HUES6 (cell line): ENCODE data around the gene GNB2.

ENCODE experiments used
- H3K27ac ChIP-seq: 2 replicates; pipeline ENCODE4 v1.7.0; 2013; ENCODE audit warnings: low read depth, mild to moderate bottlenecking, low read length, inconsistent platforms
- H3K27me3 ChIP-seq: 2 replicates; pipeline ENCODE4 v1.6.1; 2013; ENCODE audit warnings: low read length; ENCODE audit not compliant: control insufficient read depth, insufficient read depth
- H3K36me3 ChIP-seq: 2 replicates; pipeline ENCODE4 v1.6.1; 2013; ENCODE audit warnings: low read length; ENCODE audit not compliant: control insufficient read depth, insufficient read depth
- H3K4me1 ChIP-seq: 2 replicates; pipeline ENCODE4 v1.6.1; 2013; ENCODE audit warnings: low read length; ENCODE audit not compliant: control insufficient read depth, insufficient read depth
- H3K4me3 ChIP-seq: 2 replicates; pipeline ENCODE4 v1.5.1; 2013; ENCODE audit warnings: low read depth, low read length
- H3K9ac ChIP-seq: one replicate; pipeline ENCODE4 v1.6.1; 2013; ENCODE audit warnings: mild to moderate bottlenecking, low read length
- H3K9me3 ChIP-seq: 2 replicates; pipeline ENCODE4 v1.6.1; 2013; ENCODE audit warnings: low read depth, low read length; ENCODE audit not compliant: control insufficient read depth, insufficient read depth

GNB2 gene

GRCh38 chr7:100676501-100677306 lies 3.2 kb downstream of the GNB2 start:
- Histone ChIP-seq H3K27ac (no peak overlapping the region), H3K4me3 (peak overlapping the region; percentile 65; the same call in 1 of the 2 replicates), H3K36me3 (peaks cover 47% of the 10 kb centered on the region)

GRCh38 chr7:100677308-100678267 lies 4.0 kb downstream of the GNB2 start:
- Histone ChIP-seq H3K27ac (no peak overlapping the region), H3K9me3 (no peaks in the 10 kb centered on the region), H3K27me3 (peaks cover 2% of the 10 kb centered on the region; the same call in 1 of the 2 replicates), H3K36me3 (peaks cover 55% of the 10 kb centered on the region), H3K4me3 (no peak overlapping the region), H3K9ac (no peak overlapping the region), H3K4me1 (peaks cover 18% of the 10 kb centered on the region)

More at GRCh38 chr7:100676501-100677306, 3.2 kb downstream of the GNB2 start:
- H3K9ac ChIP-seq: no peak overlapping the region
- H3K27me3 ChIP-seq: peaks cover 8% of the 10 kb centered on the region; the same call in 1 of the 2 replicates
- no peaks in the 10 kb centered on the region for H3K9me3 ChIP-seq
- peaks cover 9% of the 10 kb centered on the region; the same call in 1 of the 2 replicates for H3K4me1 ChIP-seq

- H3K9me3 ChIP-seq: no peaks in the 10 kb centered on the region
- H3K4me1 ChIP-seq: peaks cover 19% of the 10 kb centered on the region
- H3K9ac ChIP-seq: no peak overlapping the region
- H3K36me3 ChIP-seq: peaks cover 64% of the 10 kb centered on the region
- no peak overlapping the region for H3K27ac ChIP-seq
- no peaks in the 10 kb centered on the region for H3K27me3 ChIP-seq
- no peak overlapping the region for H3K4me3 ChIP-seq
Measured at GRCh38 chr7:100678291-100678984, 4.9 kb downstream of the GNB2 start.

GRCh38 chr7:100679129-100679926 lies 5.8 kb downstream of the GNB2 start:
- H3K27me3 ChIP-seq: no peaks in the 10 kb centered on the region
- H3K4me3 ChIP-seq: no peak overlapping the region
- peaks cover 73% of the 10 kb centered on the region for H3K36me3 ChIP-seq
- H3K27ac ChIP-seq: no peak overlapping the region
- H3K9ac ChIP-seq: no peak overlapping the region
- H3K4me1 ChIP-seq: peaks cover 19% of the 10 kb centered on the region
- H3K9me3 ChIP-seq: no peaks in the 10 kb centered on the region

GRCh38 chr7:100679927-100680575 lies 6.5 kb downstream of the GNB2 start:
- Histone ChIP-seq H3K27ac (no peak overlapping the region), H3K27me3 (no peaks in the 10 kb centered on the region), H3K9ac (no peak overlapping the region), H3K4me3 (no peak overlapping the region), H3K4me1 (peaks cover 19% of the 10 kb centered on the region), H3K36me3 (peaks cover 80% of the 10 kb centered on the region), H3K9me3 (no peaks in the 10 kb centered on the region)

- Histone ChIP-seq H3K9me3 (no peaks in the 10 kb centered on the region), H3K27ac (no peak overlapping the region), H3K36me3 (peaks cover 87% of the 10 kb centered on the region), H3K9ac (no peak overlapping the region), H3K27me3 (no peaks in the 10 kb centered on the region), H3K4me1 (peaks cover 19% of the 10 kb centered on the region), H3K4me3 (no peak overlapping the region)
Measured at GRCh38 chr7:100680576-100681271, 7.2 kb downstream of the GNB2 start.

GRCh38 chr7:100681491-100682227 lies 8.1 kb downstream of the GNB2 start:
- peaks cover 19% of the 10 kb centered on the region for H3K4me1 ChIP-seq
- no peak overlapping the region for H3K4me3 ChIP-seq
- no peak overlapping the region for H3K9ac ChIP-seq
- peaks cover 94% of the 10 kb centered on the region for H3K36me3 ChIP-seq
- no peaks in the 10 kb centered on the region for H3K27me3 ChIP-seq
- no peak overlapping the region for H3K27ac ChIP-seq
- H3K9me3 ChIP-seq: no peaks in the 10 kb centered on the region

GRCh38 chr7:100682228-100682741 lies 8.7 kb downstream of the GNB2 start:
- H3K36me3 ChIP-seq: peaks cover 94% of the 10 kb centered on the region
- H3K27ac ChIP-seq: no peak overlapping the region

More at GRCh38 chr7:100682228-100682741, 8.7 kb downstream of the GNB2 start:
- no peak overlapping the region for H3K4me3 ChIP-seq
- H3K4me1 ChIP-seq: peaks cover 19% of the 10 kb centered on the region
- no peaks in the 10 kb centered on the region for H3K9me3 ChIP-seq
- no peak overlapping the region for H3K9ac ChIP-seq
- no peaks in the 10 kb centered on the region for H3K27me3 ChIP-seq
